GM19468 (cell line): Measurements from ENCODE around the gene CACNB2.
A peak's percentile ranks its signal among the peaks of the same experiment; 100 is the strongest.

ENCODE experiments used
- ATAC-seq: cut with Tn5 transposase; IDR thresholded peaks from one replicate; pipeline ENCODE4 v1.9.1; 2021; ENCODE audit warnings: mild to moderate bottlenecking, moderate library complexity, moderate number of reproducible peaks; ENCODE audit not compliant: unreplicated experiment; ENCODE audit errors: extremely low read depth

Gene CACNB2

GRCh38 chr10:18268005-18268404, 127.8 kb downstream of the CACNB2 start:
- no peak for ATAC-seq

GRCh38 chr10:18271491-18271890, 131.3 kb downstream of the CACNB2 start:
- no peak for ATAC-seq

GRCh38 chr10:18273039-18273438, 132.8 kb downstream of the CACNB2 start:
- ATAC-seq: no peak

GRCh38 chr10:18278181-18278580, 138.0 kb downstream of the CACNB2 start:
- ATAC-seq: no peak

GRCh38 chr10:18279173-18279572, 138.9 kb downstream of the CACNB2 start:
- ATAC-seq: no peak

- no peak for ATAC-seq
Observed at GRCh38 chr10:18282094-18282493, 141.9 kb downstream of the CACNB2 start.

- no peak for ATAC-seq
Observed at GRCh38 chr10:18290651-18291313, 150.6 kb downstream of the CACNB2 start.

- ATAC-seq: no peak
Observed at GRCh38 chr10:18293536-18294510, 153.6 kb downstream of the CACNB2 start.

- no peak for ATAC-seq
Observed at GRCh38 chr10:18294633-18295032, 154.4 kb downstream of the CACNB2 start.

GRCh38 chr10:18297659-18298058, 157.4 kb downstream of the CACNB2 start:
- no peak for ATAC-seq

- ATAC-seq: no peak
Observed at GRCh38 chr10:18298256-18298655, 158.0 kb downstream of the CACNB2 start.

GRCh38 chr10:18303851-18304801, 163.9 kb downstream of the CACNB2 start:
- no peak for ATAC-seq

GRCh38 chr10:18306031-18306430, 165.8 kb downstream of the CACNB2 start:
- ATAC-seq: no peak

GRCh38 chr10:18308600-18308999, 168.4 kb downstream of the CACNB2 start:
- no peak for ATAC-seq

GRCh38 chr10:18310761-18311160, 170.5 kb downstream of the CACNB2 start:
- ATAC-seq: no peak

- ATAC-seq: peak; percentile 75
Observed at GRCh38 chr10:18312374-18313139, 172.3 kb downstream of the CACNB2 start.

- ATAC-seq: no peak
Observed at GRCh38 chr10:18313140-18313530, 172.9 kb downstream of the CACNB2 start.

GRCh38 chr10:18313626-18314025, 173.4 kb downstream of the CACNB2 start:
- no peak for ATAC-seq

GRCh38 chr10:18319628-18320027, 179.4 kb downstream of the CACNB2 start:
- ATAC-seq: no peak

- no peak for ATAC-seq
Observed at GRCh38 chr10:18321371-18321770, 181.1 kb downstream of the CACNB2 start.
